Medulla oblongata (tissue), 1 donor: ENCODE data around the gene DOK1.

Experiments used
- DNase-seq: peaks from one replicate; pipeline ENCODE4 v3.0.0-alpha.2; 2015; ENCODE audit errors: extremely low spot score

DOK1 gene

GRCh38 chr2:74525717-74526648 lies 28.5 kb upstream of the DOK1 start, which contains the start of gene DQX1:
DQX1 (minus strand) TSS chr2:74526231; CDS start chr2:74525729, 502 bp downstream.
- DNase-seq = peak; percentile 20

- no peak for DNase-seq
Measured at GRCh38 chr2:74526649-74527230, 27.8 kb upstream of the DOK1 start.

GRCh38 chr2:74527741-74528140 lies 26.8 kb upstream of the DOK1 start:
- DNase-seq = no peak

GRCh38 chr2:74528600-74529356 lies 25.7 kb upstream of the DOK1 start:
- DNase-seq = no peak

- DNase-seq = peak; percentile 99
Measured at GRCh38 chr2:74529357-74530238, 24.9 kb upstream of the DOK1 start, which contains the start of the genes AUP1 and HTRA2. AUP1 (minus strand) TSS chr2:74529706; CDS start chr2:74529629, 77 bp downstream. HTRA2 (plus strand) TSS chr2:74529933; CDS start chr2:74530007, 74 bp downstream.

GRCh38 chr2:74530239-74531187 lies 24.0 kb upstream of the DOK1 start:
- DNase-seq = peak; percentile 42

- no peak for DNase-seq
Measured at GRCh38 chr2:74531666-74532065, 22.9 kb upstream of the DOK1 start.

- peak; percentile 46 for DNase-seq
Measured at GRCh38 chr2:74532222-74532621, 22.3 kb upstream of the DOK1 start.

GRCh38 chr2:74533464-74533863 lies 21.1 kb upstream of the DOK1 start:
- DNase-seq = no peak

GRCh38 chr2:74534411-74534810 lies 20.1 kb upstream of the DOK1 start:
- DNase-seq = no peak

- DNase-seq = no peak
Measured at GRCh38 chr2:74535440-74535965, 19.0 kb upstream of the DOK1 start.

GRCh38 chr2:74536166-74536950 lies 18.2 kb upstream of the DOK1 start:
- no peak for DNase-seq

- no peak for DNase-seq
Measured at GRCh38 chr2:74537140-74537539, 17.4 kb upstream of the DOK1 start.

- DNase-seq = no peak
Measured at GRCh38 chr2:74538881-74539339, 15.6 kb upstream of the DOK1 start.

- no peak for DNase-seq
Measured at GRCh38 chr2:74540291-74540690, 14.2 kb upstream of the DOK1 start.

GRCh38 chr2:74542978-74543377 lies 11.5 kb upstream of the DOK1 start:
- DNase-seq = no peak

- DNase-seq = no peak
Measured at GRCh38 chr2:74544634-74545033, 9.9 kb upstream of the DOK1 start.

- no peak for DNase-seq
Measured at GRCh38 chr2:74546004-74546403, 8.5 kb upstream of the DOK1 start.
